GM21423 (cell line): ENCODE measurements around the gene MANF.
"Not testable (repeated sequence)": the region's sequence is repeated elsewhere in the genome, so short reads cannot be mapped to it uniquely, and the experiment has no call there.

Experiments
- ATAC-seq: cut with Tn5 transposase; IDR thresholded peaks from one replicate; pipeline ENCODE4 v1.9.1; 2021; ENCODE audit warnings: mild to moderate bottlenecking, moderate library complexity; ENCODE audit not compliant: unreplicated experiment

MANF gene

GRCh38 chr3:51371943-51372557 is 13.0 kb upstream of the MANF start:
- no peak for ATAC-seq

DNA sequence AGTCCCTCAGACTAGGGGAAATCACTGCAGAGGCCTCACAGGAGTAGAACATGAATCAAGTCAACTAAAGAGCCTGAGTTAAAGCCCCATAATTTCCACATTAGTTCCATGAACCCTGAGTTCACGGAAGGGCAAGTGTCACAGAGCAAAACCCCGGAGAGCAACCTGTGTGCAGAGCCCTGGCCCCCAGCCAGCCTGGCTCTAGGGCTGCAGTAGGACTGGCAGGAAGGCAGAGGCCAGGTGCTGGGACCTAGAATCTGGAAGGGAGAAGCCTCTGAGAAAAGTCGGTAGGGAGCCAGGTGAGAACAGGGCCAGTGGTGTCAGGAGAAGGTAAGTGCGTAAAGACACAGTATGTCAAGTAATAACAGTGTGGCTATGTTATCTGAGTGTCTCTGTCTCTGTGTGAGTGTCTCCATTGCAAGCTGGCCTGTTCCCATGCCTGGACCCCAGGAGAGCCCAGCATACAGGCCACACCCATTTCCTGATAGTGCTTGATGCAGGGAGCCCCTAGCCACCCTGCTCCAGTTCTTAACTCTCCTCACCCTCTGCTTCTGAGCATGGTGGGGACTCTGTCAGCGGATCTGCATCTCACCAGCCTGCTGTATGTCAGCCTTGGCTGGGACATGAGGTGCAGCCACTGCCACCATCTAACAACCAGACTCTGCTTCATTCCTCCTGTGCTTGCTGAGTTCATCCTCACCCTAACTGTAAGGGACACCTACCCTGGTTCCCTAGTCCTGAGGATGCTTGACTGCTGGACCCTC is 11.3 kb upstream of the MANF start:
- no peak for ATAC-seq

GRCh38 chr3:51374456-51374855 is 10.6 kb upstream of the MANF start:
- ATAC-seq = no peak

- no peak for ATAC-seq
Observed at GRCh38 chr3:51375136-51375535, 10.0 kb upstream of the MANF start.

DNA sequence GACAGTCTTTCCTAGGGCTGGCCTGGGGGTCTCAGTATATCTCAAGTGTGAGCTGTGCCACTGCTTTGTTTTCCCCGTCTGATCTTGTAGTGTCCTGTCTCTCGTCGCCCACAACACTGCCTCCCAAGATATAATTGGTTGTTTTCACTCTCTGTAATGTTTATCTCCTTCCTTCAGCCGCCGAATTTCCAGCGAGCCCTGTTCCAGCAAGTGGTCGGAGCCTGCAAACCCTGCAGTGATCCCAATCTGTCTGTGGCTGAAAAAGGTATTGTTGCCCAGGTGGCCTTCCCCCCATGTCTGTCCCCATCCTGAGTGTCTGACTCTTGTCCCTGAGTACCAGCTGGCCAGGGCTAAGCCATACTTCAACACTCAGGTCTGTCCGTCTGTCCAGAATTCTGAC is 9.5 kb upstream of the MANF start:
- ATAC-seq = no peak

DNA sequence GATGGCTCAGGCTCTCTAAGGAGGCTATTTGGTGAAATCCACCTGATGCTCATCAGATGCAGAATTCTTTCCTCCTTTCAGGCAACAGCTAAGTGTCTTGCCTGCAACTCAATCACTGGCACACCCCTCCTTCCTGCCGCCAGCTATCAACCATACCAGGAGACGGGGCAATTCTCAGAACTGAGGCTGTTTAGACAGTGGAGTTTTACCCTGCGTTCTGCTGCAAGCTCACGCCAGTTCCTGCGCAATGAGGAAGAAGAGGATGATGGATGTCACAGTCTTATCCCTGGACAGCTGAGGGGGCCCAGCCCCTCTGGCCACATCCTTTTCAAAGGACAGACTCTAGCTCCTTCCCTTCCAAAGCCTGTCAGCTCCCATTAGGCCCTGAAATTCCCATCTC is 7.0 kb upstream of the MANF start:
- no peak for ATAC-seq

DNA sequence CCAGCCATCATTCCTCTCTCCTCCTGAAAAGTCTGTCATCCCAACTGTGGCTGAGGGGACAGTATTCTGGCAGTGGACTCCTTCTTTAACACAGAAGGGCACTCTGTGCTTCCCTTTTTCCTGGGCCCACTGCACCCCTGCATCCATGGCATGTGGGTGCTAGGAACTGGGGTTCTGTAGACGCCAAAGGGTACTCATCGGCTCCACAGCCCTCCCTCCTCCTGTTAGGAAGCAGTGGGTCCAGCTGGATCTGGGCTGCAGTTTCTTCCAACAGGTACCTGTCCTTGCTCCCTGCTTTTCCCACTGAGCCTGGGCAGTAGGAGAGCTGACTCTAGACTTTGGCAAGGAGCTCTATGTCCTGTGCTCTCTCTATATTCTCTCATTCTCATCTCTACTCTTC is 6.4 kb upstream of the MANF start:
- no peak for ATAC-seq

- no peak for ATAC-seq
Observed at GRCh38 chr3:51379301-51379700, 5.8 kb upstream of the MANF start.

- no peak for ATAC-seq
Observed at GRCh38 chr3:51379746-51380455, 5.2 kb upstream of the MANF start.

GRCh38 chr3:51380601-51381332 is 4.3 kb upstream of the MANF start:
- no peak for ATAC-seq

DNA sequence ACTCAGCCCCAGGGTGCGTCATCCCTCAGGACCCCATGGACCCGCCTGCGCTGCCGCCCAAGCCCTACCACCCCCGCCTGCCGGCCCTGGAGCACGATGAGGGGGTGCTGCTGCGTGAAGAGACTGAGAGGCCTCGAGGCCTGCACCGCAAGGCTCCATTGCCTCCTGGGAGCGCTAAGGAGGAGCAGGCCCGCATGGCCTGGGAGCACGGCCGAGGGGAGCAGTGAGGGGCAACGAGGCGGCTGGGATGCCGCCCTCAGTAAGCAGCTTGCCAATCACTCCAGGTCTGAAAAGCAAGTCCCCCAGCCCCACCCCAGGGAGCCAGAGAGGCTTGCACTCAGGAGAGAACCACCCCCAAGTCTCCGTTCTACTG is 3.8 kb upstream of the MANF start:
- ATAC-seq = no peak

GRCh38 chr3:51382076-51382745 is 2.9 kb upstream of the MANF start:
- ATAC-seq = no peak

GRCh38 chr3:51382947-51383578 is 2.0 kb upstream of the MANF start:
- no peak for ATAC-seq

DNA sequence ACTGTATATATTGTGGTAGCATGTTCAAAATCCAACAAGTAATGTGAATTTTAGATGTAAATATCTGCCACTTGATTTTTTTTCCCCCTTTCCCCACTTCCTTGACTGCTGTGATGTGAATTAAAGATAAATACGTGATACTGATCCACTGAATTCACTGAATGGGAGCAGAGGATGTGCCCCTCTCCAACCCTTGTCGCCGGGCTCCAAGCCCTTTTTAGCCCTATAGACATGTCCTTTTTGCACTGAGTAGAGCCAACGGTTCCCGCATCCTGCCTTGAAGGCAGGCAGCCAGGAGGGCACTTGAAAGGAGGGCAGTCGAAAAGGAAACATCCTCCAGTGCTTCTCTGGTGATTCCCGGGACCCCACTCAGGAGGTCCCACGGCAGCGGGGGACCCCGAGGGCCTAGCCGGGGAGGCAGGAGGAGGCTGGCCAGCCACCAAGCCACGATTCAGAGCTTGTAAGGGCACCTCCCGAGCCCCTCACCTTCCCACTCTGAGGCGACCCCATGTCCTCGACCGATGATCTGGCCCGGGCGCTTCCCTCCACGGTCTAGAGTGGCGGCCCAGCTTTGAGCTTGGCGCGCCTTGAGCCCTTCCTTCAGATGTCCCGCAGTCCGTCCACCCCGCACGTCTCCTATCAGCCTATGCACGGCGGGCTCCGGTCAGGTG is 901 bp upstream of the MANF start:
- ATAC-seq = no peak

DNA sequence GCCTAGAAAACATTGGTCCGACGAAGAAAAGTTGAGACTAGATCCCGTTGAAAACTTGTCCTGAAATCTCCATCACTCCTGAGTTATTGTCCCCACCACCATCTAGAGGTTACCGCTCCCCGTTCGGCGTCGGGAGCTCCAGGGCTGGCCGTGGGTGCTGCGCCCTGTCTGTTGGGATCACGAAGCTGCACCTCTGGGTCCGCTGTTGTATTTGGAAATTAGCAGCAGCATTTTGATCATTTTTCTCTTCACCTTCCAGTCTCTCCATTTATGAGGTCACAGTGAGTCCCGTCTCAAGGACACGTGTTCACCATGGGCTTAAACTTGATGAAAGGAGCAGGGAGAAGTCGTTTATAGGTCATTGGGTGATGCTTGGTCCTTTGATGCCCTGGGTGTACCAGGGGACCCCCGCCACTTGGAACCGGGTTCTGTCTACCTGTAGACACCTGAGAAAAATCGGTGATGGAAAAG is 565 bp downstream of the MANF start:
- ATAC-seq = no peak

DNA sequence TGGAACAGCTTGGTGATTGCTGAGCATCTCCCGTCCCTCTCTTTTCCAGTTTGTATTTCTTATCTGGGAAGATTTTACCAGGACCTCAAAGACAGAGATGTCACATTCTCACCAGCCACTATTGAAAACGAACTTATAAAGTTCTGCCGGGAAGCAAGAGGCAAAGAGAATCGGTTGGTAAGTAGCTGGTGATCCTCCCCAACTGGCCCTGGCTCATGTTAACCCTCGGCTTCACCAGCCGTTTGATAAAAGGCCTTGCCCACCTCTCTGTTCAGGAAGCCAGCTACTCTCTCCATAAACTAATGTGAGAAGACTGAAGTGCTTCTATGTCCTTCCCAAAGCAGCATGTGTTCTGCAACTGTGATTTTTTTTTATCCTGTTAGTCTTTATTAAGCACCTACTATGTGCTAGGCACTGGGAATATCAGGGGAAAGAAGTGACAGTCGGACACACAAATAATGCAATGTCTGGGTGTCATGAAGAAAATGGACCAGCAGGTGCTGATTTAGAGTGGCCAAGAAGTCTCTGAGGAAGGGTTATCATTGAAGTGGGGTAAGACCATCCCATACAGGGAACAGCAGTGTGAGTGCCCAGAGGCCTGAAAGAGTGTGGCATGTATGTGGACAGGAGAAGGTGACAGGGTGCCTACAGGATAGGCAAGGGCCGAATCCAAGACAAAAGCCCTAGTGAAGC is 1.2 kb downstream of the MANF start:
- ATAC-seq = no peak

GRCh38 chr3:51386852-51387229 is 1.8 kb downstream of the MANF start:
- ATAC-seq = no peak

DNA sequence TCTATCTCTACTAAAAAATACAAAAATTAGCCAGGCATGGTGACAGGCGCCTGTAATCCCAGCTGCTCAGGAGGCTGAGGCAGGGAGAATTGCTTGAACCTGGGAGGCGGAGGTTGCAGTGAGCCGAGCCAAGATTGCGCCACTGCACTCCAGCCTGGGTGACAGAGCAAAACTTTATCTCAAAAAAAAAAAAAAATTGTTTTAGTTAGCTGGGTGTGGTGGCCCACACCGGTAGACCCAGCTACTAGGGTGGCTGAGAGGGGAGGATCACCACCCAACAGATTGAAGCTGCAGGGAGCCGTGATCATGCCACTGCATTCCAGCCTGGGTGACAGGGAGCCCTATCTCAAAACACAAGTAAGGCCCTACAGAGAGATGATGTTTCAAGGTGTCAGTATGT is 2.2 kb downstream of the MANF start:
- ATAC-seq = not testable (repeated sequence)

DNA sequence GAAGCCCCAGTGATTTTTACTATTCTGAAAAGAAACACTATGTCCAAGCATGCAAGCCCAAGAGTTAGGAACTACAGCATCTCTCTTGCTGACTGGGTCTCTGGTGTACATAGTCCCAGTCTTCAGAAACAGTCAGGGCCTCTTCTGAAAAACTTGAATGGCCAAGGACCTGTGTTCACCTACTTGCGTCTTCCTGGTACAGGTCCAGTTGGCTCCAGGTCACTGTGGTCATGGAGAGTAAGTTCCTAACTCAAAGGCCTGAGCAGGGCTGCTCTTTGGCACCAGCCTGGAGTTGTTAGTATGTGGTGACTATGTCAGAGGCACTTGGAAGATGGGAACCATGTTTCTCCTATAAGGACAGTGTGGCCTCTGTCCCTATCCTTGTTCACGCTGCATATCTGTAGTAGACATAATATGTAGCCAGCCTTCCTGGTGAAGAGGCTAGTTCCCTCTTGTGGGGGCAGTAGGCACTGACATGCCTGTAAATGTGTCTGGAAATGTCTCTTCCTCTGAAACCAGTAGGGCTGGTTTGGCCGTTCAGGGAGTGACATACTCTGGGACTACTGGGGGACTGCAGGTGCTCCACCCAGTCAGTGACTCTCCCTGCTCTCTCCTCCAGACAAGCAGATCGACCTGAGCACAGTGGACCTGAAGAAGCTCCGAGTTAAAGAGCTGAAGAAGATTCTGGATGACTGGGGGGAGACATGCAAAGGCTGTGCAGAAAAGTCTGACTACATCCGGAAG is 3.4 kb downstream of the MANF start:
- no peak for ATAC-seq
